Activated CD8-positive, alpha-beta memory T cell treated with anti-CD3 and anti-CD28 coated beads, Interleukin-2, amount 50 U/mL, for 24 hours (primary cell): ENCODE results near the gene ACACB.

ENCODE experiments used
- DNase-seq: peaks from one replicate; pipeline ENCODE4 v3.0.0-alpha.2; 2020; ENCODE audit errors: extremely low read depth

Gene ACACB

DNA sequence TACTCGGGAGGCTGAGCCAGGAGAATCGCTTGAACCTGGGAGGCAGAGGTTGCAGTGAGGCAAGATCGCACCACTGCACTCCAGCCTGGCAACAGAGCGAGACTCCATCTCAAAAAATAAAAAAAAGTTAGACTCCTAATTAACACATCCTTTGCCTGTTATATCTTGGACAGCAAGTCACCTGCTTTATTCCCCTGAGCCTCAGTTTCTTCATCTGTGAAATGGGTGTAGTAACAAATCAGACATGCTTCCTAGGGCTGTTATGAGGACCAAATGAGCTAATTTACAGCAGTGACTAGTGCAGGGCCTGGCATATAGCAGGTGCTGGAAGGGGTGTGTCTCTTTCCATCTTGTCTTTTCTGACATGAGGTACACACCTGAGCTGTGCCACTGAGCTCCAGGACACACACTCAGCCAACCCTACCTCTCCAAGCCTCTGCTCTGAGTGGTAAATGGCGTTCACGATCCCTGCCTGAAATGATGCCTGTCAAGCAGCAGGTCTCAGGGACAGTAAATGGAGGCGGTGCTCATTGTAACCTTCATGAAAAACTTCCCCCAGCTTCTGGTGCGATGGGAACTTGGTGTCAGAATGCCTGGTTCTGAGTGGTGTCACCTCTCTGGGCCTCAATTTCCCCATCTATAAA is 161.0 kb downstream of the ACACB start:
- no peak for DNase-seq

DNA sequence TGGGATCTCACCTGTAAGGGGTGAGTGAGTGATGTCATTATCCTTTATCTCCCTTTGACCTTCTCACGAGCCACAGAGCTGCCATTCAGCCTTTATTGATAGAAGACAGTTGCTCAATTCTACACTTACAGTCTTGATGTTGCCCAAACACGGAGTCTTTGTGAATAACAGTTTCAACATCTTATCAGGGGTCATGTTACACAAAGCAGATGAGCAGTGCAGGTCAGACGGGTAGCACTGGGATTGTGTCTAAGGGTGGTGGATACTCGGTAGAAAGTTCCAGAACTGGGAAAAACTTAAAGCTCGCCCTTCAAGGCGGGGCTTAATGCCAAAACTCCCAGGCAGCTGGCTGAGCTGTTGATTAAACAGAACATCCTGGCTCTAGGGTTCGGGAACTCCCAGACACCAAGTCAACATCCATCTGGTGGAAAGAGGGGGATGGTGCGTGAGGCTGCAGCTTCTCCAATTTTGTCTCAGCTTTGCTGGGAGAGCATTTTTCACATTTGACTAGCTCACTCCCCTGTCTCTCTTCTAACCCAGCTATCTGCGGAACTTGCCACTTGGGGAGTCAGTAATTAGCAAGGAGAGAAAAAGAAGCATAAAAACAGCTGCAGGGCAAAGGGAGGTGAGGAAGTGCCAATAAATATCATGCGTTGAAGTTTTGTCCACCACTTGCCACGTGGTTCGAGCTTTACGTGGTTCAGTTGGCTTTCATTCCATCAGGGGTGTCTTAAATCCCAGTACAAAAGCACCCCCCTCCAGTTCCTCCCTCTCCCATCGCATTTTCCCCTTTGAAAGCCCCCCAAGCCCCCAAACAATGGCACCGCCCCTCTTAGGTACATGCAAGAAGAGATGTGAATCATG is 161.7 kb downstream of the ACACB start:
- no peak for DNase-seq

DNA sequence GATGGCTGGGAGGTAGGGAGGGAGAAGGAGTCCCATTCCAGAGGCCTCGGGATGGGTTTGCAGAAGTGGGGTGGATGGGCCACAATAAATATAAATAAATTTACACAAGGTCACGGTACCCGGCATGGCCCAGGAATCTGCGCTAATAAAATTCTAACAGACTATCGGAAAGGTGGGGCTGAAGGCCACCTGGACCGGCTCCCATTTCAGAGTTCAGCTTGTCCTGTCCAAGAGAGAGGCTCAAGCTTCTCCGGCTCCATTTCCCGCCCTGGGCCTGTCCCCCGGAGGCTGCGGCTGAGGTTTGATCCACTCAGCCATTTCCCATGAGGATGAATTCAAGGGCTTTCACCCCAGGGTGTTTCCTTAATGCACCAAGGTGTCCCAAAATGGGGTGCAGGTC is 162.5 kb downstream of the ACACB start:
- DNase-seq, result no peak

DNA sequence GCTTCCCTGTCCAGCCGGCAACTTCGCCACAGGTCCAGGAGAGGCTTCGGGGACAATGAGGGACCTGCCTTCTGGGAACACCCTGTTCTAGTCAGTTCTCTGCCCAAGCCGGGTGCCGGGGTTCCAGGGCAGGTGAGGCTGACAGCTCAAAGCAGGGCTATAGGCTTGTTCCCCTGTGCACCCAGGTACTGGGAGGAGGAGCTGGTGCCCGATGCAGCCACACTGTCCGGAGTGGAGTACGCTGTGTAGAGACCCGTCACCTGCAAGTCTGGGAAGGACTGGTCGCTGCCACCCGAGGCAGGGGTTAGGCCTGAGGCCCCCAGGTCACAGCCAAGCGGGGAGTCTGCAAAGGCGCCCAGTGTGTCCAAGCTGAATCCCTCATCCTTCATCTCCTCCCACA is 163.1 kb downstream of the ACACB start:
- DNase-seq, result no peak

DNA sequence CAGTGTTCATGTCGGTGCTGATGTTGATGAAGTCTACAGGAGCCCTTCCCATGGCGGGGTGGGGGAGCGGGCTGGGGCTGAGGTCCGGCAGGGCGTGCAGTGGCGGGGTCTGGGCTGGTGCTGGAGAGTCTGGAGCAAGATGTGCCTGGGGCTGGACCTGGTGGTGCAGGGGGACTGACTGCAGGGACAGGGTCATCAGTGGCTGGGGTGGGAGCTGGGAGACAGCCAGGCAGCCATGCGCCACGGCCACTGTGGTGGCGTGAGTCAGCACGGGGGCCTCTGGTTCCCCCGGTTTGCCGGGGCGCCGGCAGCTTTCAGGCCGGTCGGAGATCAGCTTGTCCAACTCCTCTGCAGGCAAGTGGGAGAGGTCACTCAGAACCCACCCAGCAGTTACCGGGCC is 165.1 kb downstream of the ACACB start:
- DNase-seq, result no peak

DNA sequence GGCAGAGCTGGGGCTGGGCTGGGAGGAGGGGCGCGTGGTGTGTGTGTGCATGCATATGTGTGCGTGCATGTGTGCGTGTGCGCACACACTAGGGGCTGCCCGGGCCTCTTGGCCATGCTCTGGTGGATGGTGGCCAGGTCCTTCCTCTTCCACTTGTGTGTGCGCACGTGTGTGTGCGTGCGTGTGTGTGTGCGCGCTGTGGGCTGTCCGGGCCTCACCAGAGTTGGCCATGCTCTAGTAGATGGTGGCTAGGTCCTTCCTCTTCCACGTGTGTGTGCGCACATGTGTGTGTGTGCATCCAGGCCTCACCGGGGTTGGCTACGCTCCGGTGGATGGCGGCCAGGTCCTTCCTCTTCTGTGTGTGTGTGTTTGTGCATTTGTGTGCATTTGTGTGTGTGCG is 168.0 kb downstream of the ACACB start:
- no peak for DNase-seq

DNA sequence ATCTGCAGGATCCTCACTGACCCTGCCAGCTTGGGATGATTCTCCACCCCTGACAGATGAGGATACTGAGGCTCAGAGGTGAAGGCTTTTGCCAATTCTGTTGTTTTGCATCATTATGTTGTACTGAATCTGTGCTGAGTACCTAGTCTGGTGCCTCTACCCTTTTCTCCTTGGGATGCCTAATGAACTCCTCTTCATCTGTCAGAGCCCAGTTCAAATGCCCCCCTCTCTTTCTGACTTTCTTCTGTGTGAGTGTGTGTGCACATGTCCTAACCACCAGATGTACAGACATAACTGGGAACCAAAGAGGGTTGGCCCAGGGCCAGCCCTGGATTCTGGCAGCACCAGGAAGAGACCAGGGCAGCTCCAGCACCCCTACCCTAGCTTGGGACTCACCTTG is 169.9 kb downstream of the ACACB start:
- no peak for DNase-seq

DNA sequence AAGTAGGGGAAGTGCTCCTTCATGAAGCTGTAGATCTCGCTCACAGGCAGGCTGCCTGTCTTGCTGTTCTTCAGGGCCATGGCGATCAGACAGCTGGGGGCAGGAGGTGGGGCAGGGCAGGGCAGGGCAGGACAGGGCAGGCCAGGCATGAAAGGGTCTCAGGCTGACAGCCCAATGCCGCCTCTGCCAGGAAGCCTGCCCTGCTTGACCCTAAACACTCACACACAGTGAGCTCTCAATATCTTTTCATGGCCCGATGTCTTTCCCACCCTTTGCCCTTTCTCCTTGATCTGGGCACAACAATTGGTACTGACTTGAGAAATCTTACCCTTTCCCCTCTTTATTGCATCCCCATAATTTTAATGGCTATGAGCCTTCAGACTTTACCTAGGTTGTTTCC is 170.3 kb downstream of the ACACB start:
- no peak for DNase-seq

DNA sequence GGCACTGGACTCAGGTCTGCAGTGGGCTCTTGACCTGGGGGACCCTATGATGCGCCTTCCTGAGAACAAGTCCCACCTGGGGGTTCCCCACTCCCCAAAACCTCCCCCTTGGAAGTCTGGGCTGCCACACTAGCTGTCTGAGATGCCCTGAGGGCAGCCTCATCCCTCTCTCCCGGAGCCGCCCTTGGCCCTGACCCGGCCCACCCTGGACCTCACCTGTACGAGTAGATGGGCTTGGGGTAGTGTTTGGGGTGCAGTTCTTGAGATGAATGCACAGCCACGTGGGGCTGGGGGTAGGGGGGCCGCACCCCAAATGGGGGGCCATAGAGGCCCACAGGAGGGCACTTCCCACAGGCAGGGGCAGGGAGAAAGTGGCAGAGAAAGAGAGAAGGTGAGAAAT is 170.8 kb downstream of the ACACB start:
- DNase-seq, result no peak

DNA sequence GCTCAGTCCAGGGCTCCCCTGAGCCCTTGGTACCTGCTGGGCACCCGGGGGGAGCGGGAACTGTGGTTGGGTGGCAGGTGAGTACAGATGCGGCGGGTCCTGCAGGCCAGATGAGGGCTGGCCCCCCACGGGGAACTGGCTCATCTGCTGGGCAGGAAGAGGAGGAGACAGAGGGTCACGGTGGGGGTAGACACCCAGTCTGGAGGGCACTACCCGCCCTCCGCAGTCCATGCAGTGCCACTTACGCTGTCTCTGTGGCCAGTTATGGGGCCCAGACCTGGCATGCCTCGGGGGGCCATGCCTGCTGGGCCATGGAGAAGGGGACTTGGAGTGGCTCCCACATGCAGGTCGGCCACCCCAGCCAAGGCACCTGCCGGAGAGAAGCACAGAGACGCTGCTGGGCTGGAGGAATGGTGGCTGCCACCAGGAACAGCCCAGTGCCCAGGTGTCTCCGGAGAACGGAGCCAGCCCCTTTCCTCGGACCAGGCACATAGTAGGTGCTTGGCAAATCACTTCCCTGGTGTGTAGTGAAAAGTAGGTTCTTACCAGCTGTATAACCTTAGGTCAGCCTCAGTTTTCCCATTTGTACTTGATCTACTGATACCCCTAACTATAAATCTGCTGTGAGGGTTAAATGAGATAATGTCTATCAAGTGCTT is 171.6 kb downstream of the ACACB start:
- DNase-seq, result no peak

DNA sequence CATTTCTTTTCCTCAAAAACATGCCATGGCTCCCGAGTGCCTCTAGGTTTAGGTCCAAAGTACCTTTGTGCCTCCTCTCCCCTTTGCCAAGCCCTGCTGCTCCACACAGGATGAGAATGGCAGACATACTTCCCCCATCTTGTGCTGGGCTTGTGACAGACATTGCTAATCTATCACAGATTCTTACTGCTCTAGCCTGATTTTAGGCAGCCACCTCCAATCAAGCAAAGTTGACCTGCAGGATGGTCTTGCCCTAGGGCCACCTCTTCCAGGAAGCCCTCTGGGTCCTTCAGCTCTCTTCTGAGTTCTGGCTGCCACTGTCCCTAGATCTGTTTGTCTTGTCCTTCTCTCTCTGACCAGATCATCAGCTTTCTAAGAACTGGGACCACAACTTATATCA is 172.2 kb downstream of the ACACB start:
- DNase-seq, result no peak

DNA sequence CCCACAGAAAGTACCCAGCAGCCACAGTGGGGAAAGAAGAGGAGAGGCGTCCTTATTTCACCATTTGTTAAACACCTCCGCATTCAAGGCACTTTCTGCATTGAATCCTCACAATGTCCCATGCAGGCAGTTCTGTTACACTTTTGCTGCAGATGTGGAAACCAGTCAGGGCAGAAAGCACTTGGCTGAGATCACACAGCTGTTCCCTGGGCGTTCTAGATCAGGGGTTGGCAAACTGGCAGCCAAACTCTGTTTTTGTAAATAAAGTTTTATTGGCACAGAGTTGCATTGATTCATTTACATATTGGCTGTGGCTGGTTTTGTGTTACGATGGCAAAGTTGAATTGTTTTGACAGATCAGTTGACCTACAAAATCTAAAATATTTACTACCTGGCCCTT is 172.6 kb downstream of the ACACB start:
- DNase-seq, result no peak

DNA sequence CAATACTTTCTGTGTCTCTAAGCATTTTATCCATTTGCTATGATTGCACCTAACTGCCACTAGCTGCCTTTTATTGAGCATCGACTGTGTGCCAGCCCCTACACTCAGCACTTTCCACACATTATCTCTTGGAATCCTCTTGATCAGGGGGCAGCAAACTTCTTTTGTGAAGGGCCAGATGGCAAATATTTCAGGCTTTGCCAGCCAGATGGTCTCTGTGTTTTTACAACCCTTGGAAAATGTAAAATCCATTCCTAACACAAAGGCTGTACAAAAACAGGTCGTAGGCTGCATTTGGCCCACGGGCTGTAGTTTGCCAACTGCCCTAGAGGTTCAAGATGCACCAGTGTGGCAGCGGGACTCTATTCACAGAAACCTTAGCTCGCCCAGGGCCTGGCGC is 173.2 kb downstream of the ACACB start:
- no peak for DNase-seq

DNA sequence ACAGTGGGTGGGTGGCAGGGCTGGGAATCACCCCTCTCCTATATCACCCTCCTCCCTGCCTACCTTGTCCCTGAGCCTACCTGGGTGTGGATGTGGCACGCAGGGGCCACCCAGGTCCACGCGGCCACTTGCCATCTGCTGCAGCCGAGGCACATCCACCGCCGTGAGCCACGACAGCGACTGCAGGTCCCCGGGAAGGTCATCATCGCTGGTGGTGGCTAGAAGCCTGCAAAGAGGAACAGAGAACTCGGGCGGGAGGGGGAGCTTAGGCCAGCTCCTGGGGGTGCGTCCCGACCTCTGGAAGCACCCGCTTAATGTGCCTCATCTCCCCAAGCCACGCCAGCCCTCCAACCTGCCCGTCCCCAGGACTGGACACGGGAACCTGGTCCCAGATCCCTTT is 173.7 kb downstream of the ACACB start:
- no peak for DNase-seq

DNA sequence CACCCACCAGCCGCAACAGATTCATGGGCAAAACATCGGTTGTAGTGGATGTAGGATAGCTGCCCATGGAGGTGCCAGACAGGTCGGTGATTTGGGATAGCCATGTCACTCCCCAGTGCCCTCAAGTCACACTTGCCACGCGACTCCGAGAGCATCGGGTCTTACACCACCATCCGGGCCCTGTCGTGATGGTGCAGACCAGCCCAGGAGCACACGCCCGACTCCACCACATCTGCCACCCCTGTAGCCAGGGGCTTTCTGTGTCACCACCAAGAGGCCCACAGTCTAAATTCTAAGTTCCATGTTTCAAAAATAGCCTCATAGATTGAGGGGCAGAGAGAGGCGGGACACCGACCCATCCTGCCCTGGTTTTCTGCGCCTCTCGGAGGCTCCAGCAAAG is 174.7 kb downstream of the ACACB start:
- DNase-seq, result no peak

DNA sequence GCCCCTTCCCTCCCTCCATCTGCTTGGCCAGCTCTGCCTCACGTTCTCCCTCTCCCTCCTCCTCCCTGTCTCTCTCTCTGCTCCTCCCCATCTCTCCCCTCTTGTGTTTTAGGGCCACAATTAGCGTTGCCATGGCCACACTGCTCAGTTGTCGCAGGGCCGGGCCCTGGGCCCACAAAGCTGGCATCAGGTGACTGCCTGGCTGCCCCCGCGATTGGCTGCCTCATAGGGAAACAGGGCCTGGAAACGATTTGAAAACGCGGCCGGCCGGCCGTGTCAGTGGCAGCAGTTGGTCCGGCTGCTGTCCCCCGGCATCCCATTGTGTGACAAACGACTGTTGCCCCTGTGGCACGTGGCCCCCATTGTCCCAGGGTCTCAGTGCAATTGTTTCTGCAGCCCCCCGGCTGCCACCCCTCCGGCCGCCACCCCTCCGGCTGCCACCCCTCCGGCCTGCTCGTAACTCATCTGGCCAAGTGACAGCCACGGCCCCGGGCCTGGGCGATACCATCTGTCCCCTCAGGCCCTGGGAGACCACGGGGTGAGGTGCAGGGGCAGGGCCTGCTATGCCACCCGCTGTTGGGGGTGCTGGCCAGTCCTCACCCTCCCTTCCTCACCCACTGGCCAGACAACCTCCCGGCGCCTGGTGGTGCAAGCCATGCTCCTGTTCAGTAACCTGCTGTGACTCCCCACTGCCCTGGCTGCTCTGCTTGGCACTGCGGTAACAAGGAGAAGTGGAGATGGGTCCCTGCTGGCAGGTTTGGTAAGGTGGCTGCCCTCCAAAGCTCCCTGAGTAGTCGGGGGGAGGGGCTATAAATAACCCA is 175.3 kb downstream of the ACACB start:
- DNase-seq, result no peak

DNA sequence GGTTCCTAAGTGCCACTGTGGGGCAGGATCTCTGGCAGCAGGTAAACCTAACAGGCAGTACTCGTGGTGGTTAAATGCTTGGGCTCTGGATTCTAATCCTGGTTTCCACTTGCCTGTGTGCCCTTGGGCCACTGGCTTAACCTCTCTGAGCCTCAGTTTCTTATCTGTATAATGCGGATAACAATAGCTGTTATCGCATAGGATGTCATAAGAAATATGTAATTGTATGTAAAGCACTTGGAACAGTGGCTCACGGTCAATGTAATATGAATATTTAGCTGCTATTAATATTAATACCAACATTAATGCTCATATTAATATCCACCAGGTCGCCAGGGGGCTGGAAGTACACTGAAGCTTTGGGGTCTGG is 175.9 kb downstream of the ACACB start:
- DNase-seq, result no peak

DNA sequence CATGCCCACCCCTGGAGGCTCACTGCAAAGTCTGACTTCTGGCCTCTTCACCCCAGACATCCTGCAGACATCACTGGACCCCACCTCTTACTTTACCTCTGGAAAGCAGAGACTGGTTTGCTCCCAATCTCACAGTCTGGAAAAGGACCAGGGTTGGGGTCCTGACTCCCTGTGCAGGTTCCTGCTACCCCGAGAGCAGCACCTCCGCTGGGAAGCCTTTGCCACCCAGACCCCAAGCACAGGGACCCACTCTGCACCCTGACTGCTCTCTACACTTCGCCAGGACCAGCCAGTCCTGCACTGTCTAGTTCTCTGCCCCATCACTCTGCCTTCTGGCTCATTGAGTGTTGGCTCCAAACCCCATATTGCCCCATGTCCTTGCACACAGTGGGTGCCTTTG is 176.7 kb downstream of the ACACB start:
- DNase-seq, result no peak

DNA sequence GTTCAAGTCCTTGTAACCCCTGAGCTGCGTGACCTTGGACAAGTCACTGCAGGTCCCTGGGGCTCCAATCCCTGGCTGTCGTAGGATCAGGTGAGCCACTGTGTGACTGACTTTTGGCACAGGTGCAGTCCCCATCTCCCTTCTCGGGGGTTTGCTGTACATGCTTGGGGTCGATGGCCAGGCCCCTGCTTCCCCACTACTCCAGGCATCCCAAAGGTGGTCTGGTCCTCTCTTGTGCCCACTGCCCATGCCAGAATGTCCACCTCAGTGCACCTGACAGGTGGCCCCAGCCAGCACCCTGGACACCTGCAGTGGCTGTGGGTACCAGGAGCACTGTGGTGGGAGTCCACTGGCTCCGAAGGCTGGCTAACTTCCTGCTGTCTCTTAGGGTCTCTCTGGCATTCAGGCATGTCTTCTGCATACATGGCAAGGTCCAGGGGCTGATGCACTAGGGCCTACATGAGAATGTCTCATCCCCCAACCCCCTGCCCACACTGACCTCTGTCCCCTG is 178.0 kb downstream of the ACACB start:
- no peak for DNase-seq

DNA sequence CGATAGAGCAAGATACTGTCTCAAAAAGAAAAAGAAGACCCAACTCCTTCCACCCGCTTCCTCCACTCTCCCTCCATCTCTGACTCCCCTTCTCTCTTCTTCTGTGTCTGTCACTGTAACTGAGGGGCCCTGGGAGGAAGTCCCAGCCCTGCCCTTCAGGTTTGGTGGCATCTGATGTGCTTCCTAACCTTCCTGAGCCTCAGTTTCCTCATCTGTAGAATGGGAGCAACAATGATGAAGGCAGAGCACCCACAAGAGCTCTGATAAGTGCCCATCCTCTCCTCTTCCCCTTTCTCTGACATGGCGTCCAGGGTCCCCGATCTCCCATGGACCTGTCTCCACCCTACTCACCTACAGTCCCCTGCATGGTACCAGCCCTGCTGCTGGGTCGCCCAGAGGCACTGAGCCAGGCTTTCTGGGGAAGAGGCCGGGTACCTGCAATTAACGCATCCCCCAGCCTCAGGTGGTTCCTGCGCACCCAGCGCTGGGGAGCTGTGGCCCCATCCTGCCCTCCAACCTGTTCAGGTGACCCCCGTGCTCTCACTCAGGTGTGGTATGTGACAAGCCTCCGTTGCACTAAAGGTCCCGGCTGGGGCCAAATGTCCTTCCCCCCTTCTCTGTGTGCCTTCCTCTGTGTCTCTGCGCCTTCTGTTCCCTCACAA is 179.5 kb downstream of the ACACB start:
- DNase-seq, result no peak

DNA sequence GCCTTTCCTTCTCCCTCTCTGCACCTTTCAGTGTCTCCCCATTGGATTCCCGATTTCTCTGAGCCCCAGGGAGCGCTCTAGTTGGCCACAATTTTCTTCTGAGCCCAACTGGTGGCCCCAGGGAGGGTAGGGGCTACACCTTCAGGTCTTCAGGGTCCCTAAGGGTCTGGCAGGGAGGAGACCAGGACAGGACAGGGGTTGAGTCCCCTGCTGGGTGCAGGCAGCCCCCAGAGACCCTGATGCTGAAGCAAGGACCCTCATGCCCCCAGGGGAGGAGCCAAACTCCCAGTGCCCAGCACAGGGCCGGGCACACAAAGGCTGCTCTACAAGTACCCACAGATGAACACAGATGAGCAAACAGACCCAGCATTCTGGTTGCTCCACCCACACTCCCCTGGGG is 180.0 kb downstream of the ACACB start:
- DNase-seq, result no peak

DNA sequence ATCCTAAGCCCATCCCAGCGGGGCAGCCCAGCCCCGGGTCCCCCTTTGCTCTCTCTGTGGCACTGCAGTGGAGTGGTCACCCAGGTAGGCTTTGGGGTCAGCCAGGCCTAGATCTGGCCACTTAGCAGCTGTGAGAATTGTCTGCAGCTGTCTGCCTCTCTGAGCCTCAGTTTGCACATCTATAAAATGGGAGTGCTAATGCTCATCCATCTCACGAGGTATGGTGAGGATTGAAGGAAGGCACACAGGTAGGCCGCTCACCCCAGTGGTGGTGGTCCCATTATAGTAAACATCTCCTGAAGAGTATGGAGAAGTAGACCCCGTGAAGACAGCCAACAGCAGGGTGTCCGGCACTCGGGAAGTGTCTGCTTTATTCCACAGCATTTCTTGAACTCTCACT is 183.5 kb downstream of the ACACB start:
- DNase-seq, result no peak
